ENCODE results near the gene ESYT1.

ESYT1 gene

GRCh38 chr12:56192582-56192981 is 64.5 kb downstream of the ESYT1 start:
- TF ChIP-seq ZSCAN23 (tag by site-specific recombination; IDR thresholded peaks at IDR 0.05) (no peak), PRDM6 (tag by site-specific recombination; IDR thresholded peaks at IDR 0.05) (no peak), ZNF658 (tag by site-specific recombination; IDR thresholded peaks at IDR 0.05) (no peak), SCRT1 (tag by site-specific recombination; IDR thresholded peaks at IDR 0.05; ENCODE audit: borderline replicate concordance) (peak; percentile 56; the same call in 1 of the 2 replicates), ZNF169 (tag by site-specific recombination; IDR thresholded peaks at IDR 0.05) (no peak), ZSCAN30 (tag by site-specific recombination; IDR thresholded peaks at IDR 0.05) (no peak), ZNF664 (tag by site-specific recombination; IDR thresholded peaks at IDR 0.05) (no peak), SCRT2 (tag by site-specific recombination; IDR thresholded peaks at IDR 0.05) (peak; percentile 82)
- Histone ChIP-seq H3K27ac (ENCODE audit: extremely low read depth, low read depth, low read length) (no peak overlapping the region), H3K9me3 (ENCODE audit: control insufficient read depth, insufficient read depth, low read depth, low read length) (no peaks in the 10 kb centered on the region), H3K36me3 (ENCODE audit: control insufficient read depth in 2 of 2, insufficient read depth in 1 of 2, low read length in 2 of 2) (no peaks in the 10 kb centered on the region; a peak in 1 of 3 replicates), H3K4me1 (ENCODE audit: control insufficient read depth, insufficient read depth, low read length) (no peaks in the 10 kb centered on the region; the same call in 1 of the 2 replicates), H3K4me3 (ENCODE audit: low read depth, low read length) (no peak overlapping the region)
- ChIA-PET CTCF (interaction anchor here (0.6 to 6.1 kb wide), 19 partner anchors 9 to 501 kb away, joined by 3 to 86 read pairs (median 4); partner anchors contain the start of genes ESYT1, RNF41, RPL41 and ZC3H10), POLR2A (interaction anchor here (1.9 to 5.3 kb wide), 2 partner anchors 15 to 29 kb away, joined by 5 to 59 read pairs; partner anchors contain the start of gene RNF41)

DNA sequence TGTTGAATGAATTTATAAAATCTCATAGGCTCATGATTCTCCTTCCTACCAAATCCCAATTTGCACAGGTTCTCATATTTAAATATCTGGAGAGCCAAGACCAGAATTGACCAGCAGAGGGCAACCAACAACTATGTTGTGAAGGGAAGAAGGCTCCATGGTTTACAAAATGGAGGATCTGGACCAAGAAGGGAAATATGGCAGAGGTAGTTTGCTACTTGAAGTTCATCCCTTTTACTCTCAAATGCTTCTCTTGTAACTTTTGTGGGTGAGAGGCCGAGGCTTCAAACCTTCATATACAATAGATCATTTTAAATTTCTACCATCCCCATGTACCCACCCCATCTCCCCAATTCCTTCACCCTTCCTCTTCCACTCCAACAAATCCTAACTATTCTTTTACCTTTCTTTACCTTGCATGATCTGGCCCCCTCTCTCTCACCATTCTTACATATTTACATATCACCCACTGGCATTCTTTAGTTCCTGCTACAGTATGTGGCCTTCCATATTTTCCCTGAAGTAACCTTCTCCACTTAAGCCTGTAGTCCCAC is 65.0 kb downstream of the ESYT1 start:
- H3K4me3 ChIP-seq (ENCODE audit: low read depth, low read length): no peak overlapping the region
- ChIA-PET CTCF (interaction anchor here (0.6 to 6.1 kb wide), 15 partner anchors 9 to 500 kb away, joined by 3 to 86 read pairs (median 4); partner anchors contain the start of genes ESYT1, RNF41, RPL41 and ZC3H10), POLR2A (interaction anchor here (1.3 to 5.3 kb wide), 2 partner anchors 29 kb away, joined by 5 to 59 read pairs; partner anchors contain the start of gene RNF41)
- H3K9me3 ChIP-seq (ENCODE audit: control insufficient read depth, insufficient read depth, low read depth, low read length): no peaks in the 10 kb centered on the region
- no peaks in the 10 kb centered on the region; a peak in 1 of 3 replicates for H3K36me3 ChIP-seq (ENCODE audit: control insufficient read depth in 2 of 2, insufficient read depth in 1 of 2, low read length in 2 of 2)
- H3K4me1 ChIP-seq (ENCODE audit: control insufficient read depth, insufficient read depth, low read length): no peaks in the 10 kb centered on the region; the same call in 1 of the 2 replicates
- H3K27ac ChIP-seq (ENCODE audit: extremely low read depth, low read depth, low read length): no peak overlapping the region
- TF ChIP-seq INSM2 (tag by site-specific recombination; IDR thresholded peaks at IDR 0.05) (no peak), ZNF776 (tag by site-specific recombination; IDR thresholded peaks at IDR 0.05; ENCODE audit: borderline replicate concordance) (no peak), ZFP41 (tag by site-specific recombination; IDR thresholded peaks at IDR 0.05; ENCODE audit: borderline replicate concordance) (no peak), ZNF664 (tag by site-specific recombination; IDR thresholded peaks at IDR 0.05) (peak; percentile 14; the same call in 1 of the 2 replicates), PRDM10 (tag by site-specific recombination; IDR thresholded peaks at IDR 0.05) (0 out of 2 replicates have a peak, but pooled peaks have one; percentile 9), KLF9 (tag by site-specific recombination; IDR thresholded peaks at IDR 0.05; ENCODE audit: low read depth) (no peak), ZNF645 (tag by site-specific recombination; IDR thresholded peaks at IDR 0.05) (no peak), ZBTB7A (tag by site-specific recombination; IDR thresholded peaks at IDR 0.05; ENCODE audit: low read depth) (no peak), ZNF660 (tag by site-specific recombination; IDR thresholded peaks at IDR 0.05) (peak; percentile 98), FEZF1 (tag by site-specific recombination; IDR thresholded peaks at IDR 0.05) (no peak), ZNF514 (tag by site-specific recombination; IDR thresholded peaks at IDR 0.05) (no peak), ZNF830 (tag by site-specific recombination; IDR thresholded peaks at IDR 0.05; ENCODE audit: low read depth) (no peak), HOXD13 (CRISPR knock-in tag; IDR thresholded peaks at IDR 0.05; ENCODE audit: borderline replicate concordance) (no peak)
- TF ChIP-seq, protein P1, sequence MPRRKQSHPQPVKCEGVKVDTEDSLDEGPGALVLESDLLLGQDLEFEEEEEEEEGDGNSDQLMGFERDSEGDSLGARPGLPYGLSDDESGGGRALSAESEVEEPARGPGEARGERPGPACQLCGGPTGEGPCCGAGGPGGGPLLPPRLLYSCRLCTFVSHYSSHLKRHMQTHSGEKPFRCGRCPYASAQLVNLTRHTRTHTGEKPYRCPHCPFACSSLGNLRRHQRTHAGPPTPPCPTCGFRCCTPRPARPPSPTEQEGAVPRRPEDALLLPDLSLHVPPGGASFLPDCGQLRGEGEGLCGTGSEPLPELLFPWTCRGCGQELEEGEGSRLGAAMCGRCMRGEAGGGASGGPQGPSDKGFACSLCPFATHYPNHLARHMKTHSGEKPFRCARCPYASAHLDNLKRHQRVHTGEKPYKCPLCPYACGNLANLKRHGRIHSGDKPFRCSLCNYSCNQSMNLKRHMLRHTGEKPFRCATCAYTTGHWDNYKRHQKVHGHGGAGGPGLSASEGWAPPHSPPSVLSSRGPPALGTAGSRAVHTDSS (tag by site-specific recombination; IDR thresholded peaks at IDR 0.05): peak; percentile 30; the same call in 1 of the 2 replicates
- TF ChIP-seq, protein P2, sequence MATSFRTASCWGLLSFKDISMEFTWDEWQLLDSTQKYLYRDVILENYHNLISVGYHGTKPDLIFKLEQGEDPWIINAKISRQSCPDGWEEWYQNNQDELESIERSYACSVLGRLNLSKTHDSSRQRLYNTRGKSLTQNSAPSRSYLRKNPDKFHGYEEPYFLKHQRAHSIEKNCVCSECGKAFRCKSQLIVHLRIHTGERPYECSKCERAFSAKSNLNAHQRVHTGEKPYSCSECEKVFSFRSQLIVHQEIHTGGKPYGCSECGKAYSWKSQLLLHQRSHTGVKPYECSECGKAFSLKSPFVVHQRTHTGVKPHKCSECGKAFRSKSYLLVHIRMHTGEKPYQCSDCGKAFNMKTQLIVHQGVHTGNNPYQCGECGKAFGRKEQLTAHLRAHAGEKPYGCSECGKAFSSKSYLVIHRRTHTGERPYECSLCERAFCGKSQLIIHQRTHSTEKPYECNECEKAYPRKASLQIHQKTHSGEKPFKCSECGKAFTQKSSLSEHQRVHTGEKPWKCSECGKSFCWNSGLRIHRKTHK (tag by site-specific recombination; IDR thresholded peaks at IDR 0.05): no peak
